ENCODE measurements around the gene TRIM7.
A peak's percentile ranks its signal among the peaks of the same experiment; 100 is the strongest.

Gene TRIM7

DNA sequence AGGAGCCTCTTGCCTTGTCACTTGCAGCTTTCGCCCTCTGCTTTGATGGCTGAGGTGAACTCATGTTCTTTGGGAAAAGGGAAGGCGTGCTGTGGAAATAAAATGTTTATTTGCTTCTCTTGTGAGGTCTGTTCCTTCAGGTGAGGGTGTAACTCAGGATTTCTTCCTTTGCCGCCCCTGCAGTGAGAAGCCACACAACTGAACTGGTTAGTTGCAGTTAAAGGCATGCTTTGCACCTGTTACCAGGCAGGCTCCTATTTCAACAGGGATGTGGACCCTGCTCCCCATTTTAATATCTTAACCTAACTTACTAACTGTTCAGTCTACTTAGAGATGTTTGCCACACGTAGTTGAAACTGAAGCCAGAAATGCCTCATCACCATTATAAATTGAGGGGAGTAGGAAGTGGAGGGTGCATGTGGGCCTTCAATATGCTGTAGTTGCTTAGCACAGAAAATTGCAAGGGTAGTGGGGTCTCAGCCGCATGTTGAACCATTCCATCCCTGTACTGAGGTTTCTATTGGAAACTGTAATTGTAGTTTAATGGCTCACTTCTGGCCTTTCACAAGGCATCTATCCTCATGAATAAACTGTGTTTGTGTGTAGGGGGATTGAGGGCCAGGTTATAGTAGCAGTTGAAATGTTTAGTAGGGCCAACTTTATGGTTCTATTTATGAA is 30.8 kb upstream of the TRIM7 start:
- peaks cover 30% of the 10 kb centered on the region for H3K4me1 Mint-ChIP-seq
- peak overlapping the region; percentile 59 for H3K27ac Mint-ChIP-seq
- peaks cover 68% of the 10 kb centered on the region for H3K36me3 Mint-ChIP-seq (ENCODE audit: low read depth)
- H3K9me3 Mint-ChIP-seq, result no peaks in the 10 kb centered on the region
- H3K27me3 Mint-ChIP-seq, result no peaks in the 10 kb centered on the region
- no peak overlapping the region for H3K4me3 Mint-ChIP-seq
- no peak for ATAC-seq
- no peak for DNase-seq

DNA sequence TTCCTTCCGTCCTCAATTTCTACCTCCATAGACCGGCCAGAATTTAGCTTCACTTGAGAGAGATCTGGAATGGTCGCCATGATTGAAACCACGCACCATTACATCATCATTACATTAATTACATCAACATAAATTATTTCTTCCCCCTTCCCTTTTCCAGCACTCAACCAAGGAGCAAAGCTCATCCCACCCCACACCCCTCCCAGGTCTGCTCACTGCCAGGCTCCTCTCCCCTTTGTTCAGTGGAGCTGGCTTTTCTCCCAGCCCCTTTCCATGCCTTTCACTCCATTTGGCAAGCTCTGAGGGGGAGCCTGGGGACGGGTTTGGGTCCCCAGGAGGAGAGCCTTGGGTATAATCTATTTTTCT is 30.3 kb upstream of the TRIM7 start:
- no peak for ATAC-seq
- DNase-seq, result no peak
- Mint-ChIP-seq H3K9me3 (no peaks in the 10 kb centered on the region), H3K27ac (peak overlapping the region; percentile 59), H3K36me3 (ENCODE audit: low read depth) (peaks cover 63% of the 10 kb centered on the region), H3K4me3 (no peak overlapping the region), H3K27me3 (no peaks in the 10 kb centered on the region), H3K4me1 (peaks cover 29% of the 10 kb centered on the region)

DNA sequence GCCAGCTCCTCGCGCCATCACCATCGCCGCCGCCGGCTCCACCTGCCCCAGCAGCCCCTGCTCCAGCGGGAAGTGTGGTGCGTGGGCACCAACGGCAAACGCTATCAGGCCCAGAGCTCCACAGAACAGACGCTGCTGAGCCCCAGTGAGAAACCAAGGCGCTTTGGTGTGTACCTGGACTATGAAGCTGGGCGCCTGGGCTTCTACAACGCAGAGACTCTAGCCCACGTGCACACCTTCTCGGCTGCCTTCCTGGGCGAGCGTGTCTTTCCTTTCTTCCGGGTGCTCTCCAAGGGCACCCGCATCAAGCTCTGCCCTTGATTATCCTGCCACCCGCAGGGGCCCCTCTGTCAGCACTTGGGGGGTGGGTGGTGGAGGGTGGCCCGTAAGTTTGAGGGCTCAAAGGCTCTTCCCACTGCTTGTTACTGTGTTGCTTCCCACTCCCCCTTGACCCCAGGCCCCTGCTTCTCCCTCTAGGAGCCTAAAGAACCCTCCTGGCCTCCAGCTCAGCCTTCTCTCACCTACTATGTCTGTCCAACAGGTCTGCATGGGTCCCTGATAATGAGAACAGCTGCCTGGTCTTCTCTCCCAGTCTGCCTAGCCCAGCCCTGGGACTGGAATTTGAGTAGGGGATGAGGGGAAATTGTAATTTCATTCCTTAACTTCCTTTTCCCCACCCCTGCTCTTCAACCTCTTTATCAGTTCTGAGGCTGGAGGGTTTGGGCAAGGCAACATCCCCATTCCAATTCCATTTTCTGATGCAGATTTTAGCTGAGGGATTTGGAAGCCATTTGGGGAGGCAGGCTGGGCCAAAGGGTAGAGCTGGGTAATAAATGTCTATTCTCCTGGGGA is 29.7 kb upstream of the TRIM7 start:
- ATAC-seq (peak; percentile 7), DNase-seq (no peak)
- Mint-ChIP-seq H3K36me3 (ENCODE audit: low read depth) (peaks cover 60% of the 10 kb centered on the region), H3K4me3 (no peak overlapping the region), H3K9me3 (no peaks in the 10 kb centered on the region), H3K27ac (peak overlapping the region; percentile 59), H3K27me3 (no peaks in the 10 kb centered on the region), H3K4me1 (peaks cover 30% of the 10 kb centered on the region)

DNA sequence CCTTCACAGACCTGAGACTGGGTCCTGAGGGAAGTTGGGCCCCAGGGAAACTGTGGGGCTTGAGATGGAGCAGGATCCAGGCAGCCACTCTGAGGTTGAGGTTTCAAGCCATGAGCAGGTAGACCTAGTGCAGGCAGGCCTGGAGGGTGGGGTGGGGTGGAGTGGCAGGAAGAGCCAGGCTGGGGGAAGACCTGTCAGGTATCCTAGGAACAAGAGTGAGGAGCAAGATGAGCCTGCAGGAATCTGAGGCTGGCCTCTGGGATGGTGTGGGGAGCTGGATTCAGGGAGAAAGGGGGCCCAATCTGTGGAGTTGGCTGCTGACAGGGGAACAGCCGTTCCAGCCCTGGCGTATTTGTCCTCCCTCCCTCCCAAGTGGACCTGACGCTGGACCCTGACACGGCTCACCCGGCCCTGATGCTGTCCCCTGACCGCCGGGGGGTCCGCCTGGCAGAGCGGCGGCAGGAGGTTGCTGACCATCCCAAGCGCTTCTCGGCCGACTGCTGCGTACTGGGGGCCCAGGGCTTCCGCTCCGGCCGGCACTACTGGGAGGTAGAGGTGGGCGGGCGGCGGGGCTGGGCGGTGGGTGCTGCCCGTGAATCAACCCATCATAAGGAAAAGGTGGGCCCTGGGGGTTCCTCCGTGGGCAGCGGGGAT is 28.9 kb upstream of the TRIM7 start:
- Mint-ChIP-seq H3K4me3 (no peak overlapping the region), H3K36me3 (ENCODE audit: low read depth) (peaks cover 58% of the 10 kb centered on the region), H3K27ac (no peak overlapping the region), H3K27me3 (no peaks in the 10 kb centered on the region), H3K9me3 (no peaks in the 10 kb centered on the region), H3K4me1 (peaks cover 30% of the 10 kb centered on the region)
- no peak for DNase-seq
- no peak for ATAC-seq

DNA sequence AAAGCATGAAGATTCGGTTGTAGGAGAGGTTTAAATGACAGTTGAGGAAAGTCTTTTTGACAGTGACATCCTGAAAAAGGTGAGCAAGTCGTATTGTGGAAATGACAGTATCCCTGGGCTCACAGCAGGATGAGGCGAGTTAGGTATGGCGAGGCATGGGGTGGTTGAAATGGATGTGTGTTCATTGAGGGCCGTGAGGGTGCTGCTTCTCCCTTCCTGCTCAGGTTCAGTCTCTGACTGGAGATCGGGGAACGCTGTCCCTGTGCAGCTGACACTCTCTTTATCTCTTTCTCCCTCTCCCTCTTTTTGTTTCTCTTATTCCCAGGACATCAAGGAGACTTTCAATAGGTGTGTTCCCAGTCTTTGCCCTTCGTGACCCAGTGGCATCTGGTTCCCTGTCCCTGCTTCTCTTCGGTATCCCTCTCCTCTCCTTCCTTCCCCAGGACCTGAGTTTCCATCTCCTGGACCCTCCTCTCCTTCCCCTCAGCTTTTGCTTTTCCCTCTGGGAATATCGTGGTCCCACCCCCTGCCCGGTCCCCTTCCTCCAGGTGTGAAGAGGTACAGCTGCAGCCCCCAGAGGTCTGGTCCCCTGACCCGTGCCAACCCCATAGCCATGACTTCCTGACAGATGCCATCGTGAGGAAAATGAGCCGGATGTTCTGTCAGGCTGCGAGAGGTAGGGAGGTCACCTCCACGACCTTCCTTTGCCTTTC is 28.2 kb upstream of the TRIM7 start:
- Mint-ChIP-seq H3K27me3 (no peaks in the 10 kb centered on the region), H3K36me3 (ENCODE audit: low read depth) (peaks cover 51% of the 10 kb centered on the region), H3K27ac (peak overlapping the region; percentile 75), H3K4me1 (peaks cover 23% of the 10 kb centered on the region), H3K4me3 (no peak overlapping the region), H3K9me3 (no peaks in the 10 kb centered on the region)
- ATAC-seq (no peak), DNase-seq (no peak)

DNA sequence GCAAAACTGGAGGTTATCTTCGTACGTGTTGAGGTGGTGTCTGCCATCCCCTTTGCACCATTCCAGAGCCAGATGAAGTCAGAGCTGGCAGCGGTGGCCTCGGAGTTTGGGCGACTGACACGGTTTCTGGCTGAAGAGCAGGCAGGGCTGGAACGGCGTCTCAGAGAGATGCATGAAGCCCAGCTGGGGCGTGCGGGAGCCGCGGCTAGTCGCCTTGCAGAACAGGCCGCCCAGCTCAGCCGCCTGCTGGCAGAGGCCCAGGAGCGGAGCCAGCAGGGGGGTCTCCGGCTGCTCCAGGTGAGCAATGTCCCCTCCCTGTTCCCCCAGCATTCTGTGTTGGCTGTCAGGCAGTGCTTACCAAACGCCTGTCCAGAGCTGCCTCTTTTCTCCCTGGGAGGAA is 27.6 kb upstream of the TRIM7 start:
- no peak overlapping the region for H3K4me3 Mint-ChIP-seq
- DNase-seq (no peak), ATAC-seq (no peak)
- H3K36me3 Mint-ChIP-seq (ENCODE audit: low read depth), result peaks cover 44% of the 10 kb centered on the region
- peaks cover 20% of the 10 kb centered on the region for H3K4me1 Mint-ChIP-seq
- no peaks in the 10 kb centered on the region for H3K9me3 Mint-ChIP-seq
- H3K27ac Mint-ChIP-seq, result peak overlapping the region; percentile 75
- no peaks in the 10 kb centered on the region for H3K27me3 Mint-ChIP-seq

DNA sequence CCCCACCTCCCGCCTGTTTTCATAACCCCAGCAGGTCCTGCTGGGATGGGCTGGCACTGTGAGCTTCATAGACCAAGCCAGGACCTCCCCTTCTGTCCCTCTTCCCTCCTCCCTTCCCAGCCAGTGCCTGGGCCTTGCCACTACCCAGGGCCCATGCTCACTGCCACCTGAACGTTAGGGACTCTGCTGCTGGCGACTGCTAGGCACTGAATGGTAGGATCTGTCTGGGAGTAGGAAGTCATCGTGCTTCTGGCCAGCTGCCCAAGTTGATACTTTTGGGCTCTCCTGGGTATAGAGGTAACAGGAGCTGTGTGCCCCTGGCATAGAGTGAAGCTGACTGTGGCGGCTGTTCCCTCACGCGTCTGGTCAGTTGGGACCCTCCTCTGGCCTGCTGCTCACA is 26.4 kb upstream of the TRIM7 start:
- no peak overlapping the region for H3K27ac Mint-ChIP-seq
- DNase-seq (no peak), ATAC-seq (peak; percentile 17)

DNA sequence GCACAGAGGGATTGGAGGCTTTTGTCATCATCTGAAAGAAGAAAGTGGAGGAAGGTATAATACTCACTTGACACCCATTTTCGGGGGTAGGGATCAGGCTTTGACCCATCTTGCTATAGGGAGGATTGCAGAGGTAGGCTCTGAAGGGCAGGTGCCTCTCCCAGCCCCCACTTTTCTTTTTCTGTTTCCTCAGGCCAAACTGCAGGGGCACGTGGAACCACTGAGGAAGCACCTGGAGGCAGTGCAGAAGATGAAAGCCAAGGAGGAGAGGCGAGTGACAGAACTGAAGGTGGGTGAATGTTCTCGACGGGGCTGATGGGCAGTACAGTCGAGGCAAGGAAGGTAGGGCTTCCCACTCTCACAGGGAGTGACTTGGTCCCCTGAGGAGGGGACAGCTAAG is 25.6 kb upstream of the TRIM7 start:
- H3K27ac Mint-ChIP-seq, result no peak overlapping the region
- H3K36me3 Mint-ChIP-seq (ENCODE audit: low read depth), result peaks cover 32% of the 10 kb centered on the region

More for the DNA sequence above, 26.4 kb upstream of the TRIM7 start:
- no peaks in the 10 kb centered on the region for H3K9me3 Mint-ChIP-seq
- H3K36me3 Mint-ChIP-seq (ENCODE audit: low read depth), result peaks cover 37% of the 10 kb centered on the region
- H3K4me1 Mint-ChIP-seq, result peaks cover 22% of the 10 kb centered on the region
- no peaks in the 10 kb centered on the region for H3K27me3 Mint-ChIP-seq
- no peak overlapping the region for H3K4me3 Mint-ChIP-seq

DNA sequence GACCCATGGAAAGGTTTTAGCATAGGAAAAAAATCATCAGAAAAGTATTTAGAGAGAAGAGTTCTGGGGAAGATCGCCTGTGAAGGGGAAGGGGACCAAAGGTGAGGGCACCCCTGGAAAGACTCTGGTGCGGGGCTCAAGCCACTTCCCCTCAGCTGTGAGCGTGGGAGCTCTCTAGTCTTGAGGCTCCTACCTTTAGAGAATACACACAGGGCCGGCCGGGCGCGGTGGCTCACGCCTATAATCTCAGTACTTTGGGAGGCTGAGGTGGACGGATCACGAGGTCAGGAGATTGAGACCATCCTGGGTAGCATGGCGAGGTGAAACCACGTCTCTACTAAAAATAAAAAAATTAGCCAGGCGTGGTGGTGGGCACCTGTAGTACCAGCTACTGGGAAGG is 25.0 kb upstream of the TRIM7 start:
- H3K36me3 Mint-ChIP-seq (ENCODE audit: low read depth), result peaks cover 27% of the 10 kb centered on the region
- H3K4me3 Mint-ChIP-seq, result no peak overlapping the region
- no peaks in the 10 kb centered on the region for H3K27me3 Mint-ChIP-seq
- peaks cover 29% of the 10 kb centered on the region for H3K4me1 Mint-ChIP-seq
- no peaks in the 10 kb centered on the region for H3K9me3 Mint-ChIP-seq
- peak overlapping the region; percentile 2 for H3K27ac Mint-ChIP-seq
- DNase-seq (no peak), ATAC-seq (no peak)

More for the DNA sequence above, 25.6 kb upstream of the TRIM7 start:
- no peaks in the 10 kb centered on the region for H3K27me3 Mint-ChIP-seq
- no peaks in the 10 kb centered on the region for H3K9me3 Mint-ChIP-seq
- no peak overlapping the region for H3K4me3 Mint-ChIP-seq
- DNase-seq, result no peak
- H3K4me1 Mint-ChIP-seq, result peaks cover 27% of the 10 kb centered on the region
- no peak for ATAC-seq

DNA sequence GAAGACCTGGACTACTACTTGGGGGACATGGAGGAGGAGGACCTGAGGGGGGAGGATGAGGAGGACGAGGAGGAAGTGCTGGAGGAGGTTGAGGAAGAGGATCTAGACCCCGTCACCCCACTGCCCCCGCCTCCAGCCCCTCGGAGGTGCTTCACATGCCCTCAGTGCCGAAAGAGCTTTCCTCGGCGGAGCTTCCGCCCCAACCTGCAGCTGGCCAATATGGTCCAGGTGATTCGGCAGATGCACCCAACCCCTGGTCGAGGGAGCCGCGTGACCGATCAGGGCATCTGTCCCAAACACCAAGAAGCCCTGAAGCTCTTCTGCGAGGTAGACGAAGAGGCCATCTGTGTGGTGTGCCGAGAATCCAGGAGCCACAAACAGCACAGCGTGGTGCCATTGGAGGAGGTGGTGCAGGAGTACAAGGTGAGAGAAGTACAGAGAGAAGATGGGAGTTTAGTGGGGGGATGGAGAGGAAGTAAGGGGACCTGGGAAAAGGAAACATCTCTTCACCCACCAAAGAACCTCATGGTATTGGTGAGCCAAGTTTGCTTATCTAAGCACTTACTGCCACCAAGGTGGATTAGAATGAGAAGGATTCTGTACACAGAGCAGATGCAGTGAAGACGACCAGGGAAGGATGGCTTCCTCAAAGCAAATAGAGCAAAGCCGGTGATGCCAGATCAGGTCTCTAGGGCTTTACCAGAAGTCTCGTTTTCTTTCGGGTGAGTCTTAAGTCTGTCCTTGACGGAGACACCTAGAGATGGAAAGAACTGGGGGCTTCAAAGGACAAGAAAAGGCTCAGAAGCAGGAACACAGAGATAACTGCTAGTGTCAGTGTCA is 19.6 kb upstream of the TRIM7 start:
- H3K4me1 Mint-ChIP-seq, result peaks cover 64% of the 10 kb centered on the region
- peaks cover 6% of the 10 kb centered on the region for H3K27me3 Mint-ChIP-seq
- peak overlapping the region; percentile 97 for H3K4me3 Mint-ChIP-seq
- no peaks in the 10 kb centered on the region for H3K9me3 Mint-ChIP-seq
- peak; percentile 48 for DNase-seq
- peak overlapping the region; percentile 96 for H3K27ac Mint-ChIP-seq
- peaks cover 18% of the 10 kb centered on the region for H3K36me3 Mint-ChIP-seq (ENCODE audit: low read depth)
- no peak for ATAC-seq

DNA sequence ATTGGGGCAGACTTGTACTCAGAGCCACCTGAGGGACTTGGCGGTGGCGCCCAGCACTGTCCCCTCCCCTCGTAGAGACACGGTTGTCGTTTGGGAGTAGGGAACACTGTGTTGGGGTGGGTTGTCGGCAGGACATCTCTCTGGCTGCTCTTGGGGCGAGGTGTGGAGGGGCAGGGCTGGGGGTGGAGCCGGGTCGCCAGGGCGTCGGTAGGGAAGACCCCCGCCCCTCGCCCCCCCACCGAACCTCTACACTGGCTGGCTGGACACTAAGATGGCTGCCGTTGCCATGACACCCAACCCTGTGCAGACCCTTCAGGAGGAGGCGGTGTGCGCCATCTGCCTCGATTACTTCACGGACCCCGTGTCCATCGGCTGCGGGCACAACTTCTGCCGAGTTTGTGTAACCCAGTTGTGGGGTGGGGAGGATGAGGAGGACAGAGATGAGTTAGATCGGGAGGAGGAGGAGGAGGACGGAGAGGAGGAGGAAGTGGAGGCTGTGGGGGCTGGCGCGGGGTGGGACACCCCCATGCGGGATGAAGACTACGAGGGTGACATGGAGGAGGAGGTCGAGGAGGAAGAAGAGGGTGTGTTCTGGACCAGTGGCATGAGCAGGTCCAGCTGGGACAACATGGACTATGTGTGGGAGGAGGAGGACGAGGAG is 18.9 kb upstream of the TRIM7 start:
- Mint-ChIP-seq H3K27ac (peak overlapping the region; percentile 96), H3K27me3 (peaks cover 6% of the 10 kb centered on the region), H3K4me1 (peaks cover 61% of the 10 kb centered on the region), H3K4me3 (peak overlapping the region; percentile 97), H3K9me3 (no peaks in the 10 kb centered on the region), H3K36me3 (ENCODE audit: low read depth) (peaks cover 14% of the 10 kb centered on the region)
- DNase-seq, result peak; percentile 66
- ATAC-seq, result peak; percentile 0

DNA sequence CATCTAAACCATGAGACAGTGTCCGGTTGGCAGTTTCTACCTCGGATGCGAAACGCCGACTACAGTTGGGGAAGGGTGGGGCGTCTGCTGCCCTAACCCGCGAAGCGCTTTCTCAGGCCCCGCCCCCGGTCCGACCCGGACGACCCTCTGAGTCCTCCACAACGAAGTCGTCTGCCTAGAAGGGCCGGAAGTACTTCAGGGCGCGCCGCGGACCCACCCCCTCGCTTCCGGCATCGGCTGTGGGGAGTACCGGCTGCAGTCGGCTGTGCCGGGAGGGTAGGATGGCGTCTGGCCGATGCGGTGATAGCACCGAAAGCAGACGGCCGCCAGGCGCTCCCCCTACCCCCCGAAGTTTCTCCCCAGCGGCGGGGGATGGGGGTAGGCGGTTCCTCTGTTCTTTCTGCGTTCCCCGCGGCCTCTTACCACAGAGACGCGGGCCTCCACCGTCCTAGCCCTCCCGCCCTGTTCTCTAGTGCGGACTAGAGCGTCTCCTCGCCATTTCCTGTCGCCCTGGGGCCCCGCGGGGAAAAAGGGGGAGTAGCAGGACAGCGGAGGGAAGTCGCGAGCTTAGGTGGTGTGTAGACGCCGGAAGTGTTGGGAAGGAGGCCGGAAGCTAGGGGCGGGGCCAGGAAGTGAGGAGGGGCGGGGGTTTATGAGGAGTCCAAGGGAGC is 18.2 kb upstream of the TRIM7 start, which contains the start of gene TRIM41:
TSS of gene TRIM41 (plus strand) at position 224 of the 671 bp plus-strand sequence. CDS start 719 bp downstream, outside the sequence.
- Mint-ChIP-seq H3K4me1 (peaks cover 65% of the 10 kb centered on the region), H3K4me3 (peak within 1 kb of the TSS; percentile 97), H3K27ac (peak within 1 kb of the TSS; percentile 96), H3K36me3 (ENCODE audit: low read depth) (peaks cover 15% of the 10 kb centered on the region), H3K9me3 (no peaks in the 10 kb centered on the region), H3K27me3 (peaks cover 6% of the 10 kb centered on the region)
- DNase-seq, result peak; percentile 99
- peak; percentile 47 for ATAC-seq

DNA sequence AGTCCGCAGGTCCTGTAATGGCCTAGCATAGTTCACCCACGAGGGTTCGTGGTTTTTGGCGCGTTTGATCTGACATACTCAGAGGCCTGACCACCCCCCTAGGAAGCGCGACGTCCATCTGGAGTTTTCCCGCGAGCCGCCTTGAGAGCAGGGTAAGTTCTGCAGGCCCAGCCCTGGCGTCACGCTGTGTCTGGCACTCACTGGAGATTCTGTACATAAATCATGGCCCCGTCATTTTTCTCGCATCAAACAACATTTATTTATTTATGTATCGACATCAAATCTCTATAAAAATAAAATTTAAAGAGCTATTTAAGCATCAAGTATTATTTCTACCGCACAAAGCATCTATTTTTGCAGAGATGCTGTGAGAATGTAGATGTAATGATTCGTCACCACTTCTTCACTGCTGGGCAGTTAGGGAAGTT is 17.6 kb upstream of the TRIM7 start:
- no peak for DNase-seq
- Mint-ChIP-seq H3K9me3 (no peaks in the 10 kb centered on the region), H3K4me1 (peaks cover 71% of the 10 kb centered on the region), H3K4me3 (peak overlapping the region; percentile 97), H3K27ac (peak overlapping the region; percentile 96), H3K27me3 (peaks cover 9% of the 10 kb centered on the region), H3K36me3 (ENCODE audit: low read depth) (peaks cover 17% of the 10 kb centered on the region)
- ATAC-seq, result no peak
